Small intestine (tissue), 7 donors: ENCODE results near the gene USH2A. TPM values are rescaled to one million over a fixed set of nuclear protein-coding genes. Genes with fewer than 3 reads are reported as not detected.

Experiments
- DNase-seq, 2 donors: peaks; one replicate each; pipeline versions ENCODE4 v3.0.0 to v3.0.0-alpha.2; 2013
- FAIRE-seq: peaks from 2 replicates; lab custom pipeline; 2012; peaks lifted over from hg19 to GRCh38; lab: Jason Lieb, UNC
- H3K27ac ChIP-seq, 3 donors: one replicate each; pipeline ENCODE4 v1.5.1; 2013; ENCODE audit warnings: low read length in 2 of 3, mild to moderate bottlenecking in 2 of 3, control low read depth in 1 of 3, inconsistent platforms in 1 of 3, low read depth in 1 of 3, moderate library complexity in 1 of 3
- H3K27me3 ChIP-seq, 3 donors: one replicate each; pipeline ENCODE4 v1.6.1; 2013; ENCODE audit warnings: low read length in 3 of 3, inconsistent platforms in 1 of 3; ENCODE audit not compliant: control insufficient read depth in 3 of 3, insufficient read depth in 3 of 3
- H3K36me3 ChIP-seq, 3 donors: one replicate each; pipeline ENCODE4 v1.6.1; 2013; ENCODE audit warnings: low read length in 3 of 3, inconsistent platforms in 1 of 3, low read depth in 1 of 3, mild to moderate bottlenecking in 1 of 3, moderate library complexity in 1 of 3; ENCODE audit not compliant: control insufficient read depth in 3 of 3, insufficient read depth in 2 of 3
- H3K4me1 ChIP-seq, 3 donors: one replicate each; pipeline ENCODE4 v1.6.1; 2013; ENCODE audit warnings: low read length in 2 of 3, inconsistent platforms in 1 of 3, low read depth in 1 of 3, mild to moderate bottlenecking in 1 of 3, moderate library complexity in 1 of 3; ENCODE audit not compliant: control insufficient read depth in 3 of 3, insufficient read depth in 2 of 3
- H3K4me3 ChIP-seq, 3 donors: one replicate each; pipeline ENCODE4 v1.5.1; 2013; ENCODE audit warnings: low read length in 3 of 3, control low read depth in 1 of 3, inconsistent platforms in 1 of 3, low read depth in 1 of 3, mild to moderate bottlenecking in 1 of 3, moderate library complexity in 1 of 3
- H3K9me3 ChIP-seq, 2 donors: one replicate each; pipeline ENCODE4 v1.6.1; 2013; ENCODE audit warnings: low read depth in 1 of 2, low read length in 1 of 2; ENCODE audit not compliant: control insufficient read depth in 2 of 2, insufficient read depth in 1 of 2
- WGBS, 3 donors: extraction: QIAGEN DNeasy Blood & Tissue Kit; methylation state at CpG; one replicate each; pipeline ENCODE4 v1.1.7; 2013; 5-methylcytosine and 5-hydroxymethylcytosine counted together
- polyA plus RNA-seq, 4 donors: library from polyadenylated mRNA; stranded (reverse) in 3 of 4; unstranded in 1 of 4; fragments of 200-250 nt in 3 of 4; fragments of 120-200 nt in 1 of 4; gene quantifications; one replicate each; pipeline versions ENCODE4 v1.2.1 to v1.2.3, GENCODE V29; 2013
- donor health status: healthy with polysubstance abuse.
- donor health status: control.
- donor health status: control.
- donor health status: Bipolar disorder and iron deficiency.
- donor health status: healthy.

The USH2A gene
- polyA plus RNA-seq, 4 donors, result under 0.01 to 0.07 TPM; not detected in 2

GRCh38 chr1:216113181-216113580, 310.1 kb downstream of the USH2A start:
- Histone ChIP-seq H3K36me3 (no peaks in the 10 kb centered on the region), H3K4me1 (no peaks in the 10 kb centered on the region), H3K9me3 (no peaks in the 10 kb centered on the region), H3K4me3 (no peak overlapping the region), H3K27me3 (no peaks in the 10 kb centered on the region), H3K27ac (no peak overlapping the region)
- DNase-seq, result no peak
- WGBS, 3 donors, result 84 to 92% (median 85%) methylated on average over 4 of the region's 4 CpGs
- no peak for FAIRE-seq

GRCh38 chr1:216111842-216112241, 311.4 kb downstream of the USH2A start:
- FAIRE-seq (no peak), DNase-seq (no peak)
- Histone ChIP-seq H3K4me3 (no peak overlapping the region), H3K27ac (no peak overlapping the region), H3K9me3 (no peaks in the 10 kb centered on the region), H3K27me3 (no peaks in the 10 kb centered on the region), H3K36me3 (no peaks in the 10 kb centered on the region), H3K4me1 (no peaks in the 10 kb centered on the region)
- WGBS, 3 donors, result 50 to 67% (median 55%) methylated on average over 2 of the region's 2 CpGs

- 55 to 65% (median 60%) methylated on average over 4 of the region's 4 CpGs for WGBS, 3 donors
Measured at GRCh38 chr1:216095400-216095799, 327.8 kb downstream of the USH2A start.

GRCh38 chr1:216090556-216090955, 332.7 kb downstream of the USH2A start:
- no peak overlapping the region for H3K27ac ChIP-seq
- WGBS, 3 donors, result 84 to 91% (median 90%) methylated on average over 6 of the region's 6 CpGs
- H3K36me3 ChIP-seq, result no peaks in the 10 kb centered on the region
- H3K27me3 ChIP-seq, result no peaks in the 10 kb centered on the region
- DNase-seq, result no peak
- H3K4me3 ChIP-seq, result no peak overlapping the region
- FAIRE-seq, result no peak
- H3K4me1 ChIP-seq, result no peaks in the 10 kb centered on the region
- no peaks in the 10 kb centered on the region for H3K9me3 ChIP-seq

More at GRCh38 chr1:216095400-216095799, 327.8 kb downstream of the USH2A start:
- FAIRE-seq (no peak), DNase-seq (no peak)
- Histone ChIP-seq H3K4me3 (no peak overlapping the region), H3K36me3 (no peaks in the 10 kb centered on the region), H3K9me3 (no peaks in the 10 kb centered on the region), H3K27me3 (no peaks in the 10 kb centered on the region), H3K27ac (no peak overlapping the region), H3K4me1 (no peaks in the 10 kb centered on the region)

GRCh38 chr1:216086678-216087077, 336.6 kb downstream of the USH2A start:
- H3K27ac ChIP-seq, result no peak overlapping the region
- no peak overlapping the region for H3K4me3 ChIP-seq
- H3K4me1 ChIP-seq, result no peaks in the 10 kb centered on the region
- no peaks in the 10 kb centered on the region for H3K36me3 ChIP-seq
- no peak for DNase-seq
- no peaks in the 10 kb centered on the region for H3K27me3 ChIP-seq
- WGBS, 3 donors, result 87 to 91% (median 90%) methylated on average over 3 of the region's 3 CpGs
- no peaks in the 10 kb centered on the region for H3K9me3 ChIP-seq
- no peak for FAIRE-seq

- WGBS, 3 donors, result 34 to 65% (median 41%) methylated on average over 5 of the region's 5 CpGs
- DNase-seq, result no peak
- Histone ChIP-seq H3K27me3 (no peaks in the 10 kb centered on the region), H3K4me1 (no peaks in the 10 kb centered on the region), H3K4me3 (no peak overlapping the region), H3K27ac (no peak overlapping the region), H3K36me3 (no peaks in the 10 kb centered on the region), H3K9me3 (no peaks in the 10 kb centered on the region)
- no peak for FAIRE-seq
Measured at GRCh38 chr1:216081445-216081844, 341.8 kb downstream of the USH2A start.

- Histone ChIP-seq H3K27ac (no peak overlapping the region), H3K36me3 (no peaks in the 10 kb centered on the region), H3K27me3 (no peaks in the 10 kb centered on the region), H3K4me1 (no peaks in the 10 kb centered on the region), H3K9me3 (no peaks in the 10 kb centered on the region), H3K4me3 (no peak overlapping the region)
- 66 to 78% (median 71%) methylated on average over 2 of the region's 2 CpGs for WGBS, 3 donors
- FAIRE-seq (no peak), DNase-seq (peak in 1 of 2 donors; percentile 20)
Measured at GRCh38 chr1:216076751-216077150, 346.5 kb downstream of the USH2A start.

- DNase-seq (no peak), FAIRE-seq (no peak)
- H3K27ac ChIP-seq, result no peak overlapping the region
- H3K9me3 ChIP-seq, result no peaks in the 10 kb centered on the region
- no peaks in the 10 kb centered on the region for H3K4me1 ChIP-seq
- 75 to 89% (median 79%) methylated on average over 3 of the region's 3 CpGs for WGBS, 3 donors
- H3K36me3 ChIP-seq, result no peaks in the 10 kb centered on the region
- H3K4me3 ChIP-seq, result no peak overlapping the region
- H3K27me3 ChIP-seq, result no peaks in the 10 kb centered on the region
Measured at GRCh38 chr1:216075339-216075738, 347.9 kb downstream of the USH2A start.
